CD4-positive, alpha-beta T cell treated with Interleukin-17A for 4 hours (primary cell): Measurements from ENCODE around the gene MARCHF9.
A peak's percentile ranks its signal among the peaks of the same experiment; 100 is the strongest.

Experiments
- DNase-seq: peaks from one replicate; pipeline ENCODE4 v3.0.0-alpha.2; 2020; ENCODE audit warnings: mixed read lengths

The MARCHF9 gene

DNA sequence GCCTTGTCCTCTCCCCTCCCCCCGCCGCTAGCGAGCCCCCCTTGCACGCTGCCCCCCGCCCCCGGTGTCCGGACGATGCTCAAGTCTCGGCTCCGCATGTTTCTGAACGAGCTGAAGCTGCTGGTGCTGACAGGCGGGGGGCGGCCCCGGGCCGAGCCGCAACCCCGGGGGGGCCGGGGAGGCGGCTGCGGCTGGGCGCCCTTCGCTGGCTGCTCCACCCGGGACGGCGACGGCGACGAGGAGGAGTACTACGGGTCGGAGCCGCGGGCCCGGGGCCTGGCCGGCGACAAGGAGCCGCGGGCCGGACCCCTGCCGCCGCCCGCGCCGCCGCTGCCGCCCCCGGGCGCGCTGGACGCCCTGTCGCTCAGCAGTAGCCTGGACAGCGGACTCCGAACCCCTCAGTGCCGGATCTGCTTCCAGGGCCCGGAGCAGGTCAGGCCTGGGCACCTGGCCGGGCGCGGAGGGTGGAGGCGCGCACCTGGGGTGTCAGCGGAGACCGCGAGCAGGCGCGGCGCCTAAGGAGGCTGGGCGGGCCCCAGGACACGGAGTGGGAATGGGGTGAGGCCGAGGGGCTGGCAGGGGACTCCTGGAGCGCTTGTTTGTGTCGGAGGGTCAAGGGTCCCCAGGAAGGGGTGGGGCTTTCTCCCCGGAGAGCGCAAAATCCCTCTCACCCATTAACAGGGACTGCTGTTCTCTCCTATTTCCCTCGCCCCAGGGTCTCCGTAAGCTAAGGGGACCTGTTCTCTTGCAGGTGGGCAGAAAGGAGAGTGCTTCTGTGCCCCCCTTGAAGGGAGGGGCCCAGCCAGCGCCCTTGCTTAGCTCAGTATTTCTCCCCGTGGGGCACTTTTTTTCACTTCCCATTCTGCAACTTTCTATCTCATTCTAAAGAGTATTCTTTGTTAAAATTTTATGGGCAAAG lies 810 bp downstream of the MARCHF9 start:
- peak; percentile 56 for DNase-seq

- DNase-seq = peak; percentile 79
Measured at GRCh38 chr12:57756406-57757341, 1.8 kb downstream of the MARCHF9 start.

DNA sequence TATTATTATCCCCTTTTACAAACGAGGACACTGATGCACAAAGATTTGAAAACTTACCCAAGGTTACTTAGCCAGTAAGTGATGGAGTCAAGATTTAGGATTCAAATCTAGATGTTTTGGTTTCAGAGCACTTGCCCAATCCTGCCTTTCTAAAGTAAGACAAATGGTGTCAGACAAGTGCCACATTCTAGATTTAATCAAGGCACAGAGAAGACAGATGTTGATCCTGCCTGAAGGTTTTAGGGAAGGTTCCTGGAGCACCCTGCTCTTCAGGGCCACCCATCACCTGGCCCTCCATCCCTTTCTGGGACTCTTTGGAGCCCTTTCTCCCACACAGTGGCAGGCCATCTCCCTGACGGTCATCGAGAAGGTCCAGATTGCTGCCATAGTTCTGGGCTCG lies 2.9 kb downstream of the MARCHF9 start:
- DNase-seq = no peak

- DNase-seq = no peak
Measured at GRCh38 chr12:57758552-57759359, 3.9 kb downstream of the MARCHF9 start.

- DNase-seq = peak; percentile 62
Measured at GRCh38 chr12:57759360-57759980, 4.6 kb downstream of the MARCHF9 start.

DNA sequence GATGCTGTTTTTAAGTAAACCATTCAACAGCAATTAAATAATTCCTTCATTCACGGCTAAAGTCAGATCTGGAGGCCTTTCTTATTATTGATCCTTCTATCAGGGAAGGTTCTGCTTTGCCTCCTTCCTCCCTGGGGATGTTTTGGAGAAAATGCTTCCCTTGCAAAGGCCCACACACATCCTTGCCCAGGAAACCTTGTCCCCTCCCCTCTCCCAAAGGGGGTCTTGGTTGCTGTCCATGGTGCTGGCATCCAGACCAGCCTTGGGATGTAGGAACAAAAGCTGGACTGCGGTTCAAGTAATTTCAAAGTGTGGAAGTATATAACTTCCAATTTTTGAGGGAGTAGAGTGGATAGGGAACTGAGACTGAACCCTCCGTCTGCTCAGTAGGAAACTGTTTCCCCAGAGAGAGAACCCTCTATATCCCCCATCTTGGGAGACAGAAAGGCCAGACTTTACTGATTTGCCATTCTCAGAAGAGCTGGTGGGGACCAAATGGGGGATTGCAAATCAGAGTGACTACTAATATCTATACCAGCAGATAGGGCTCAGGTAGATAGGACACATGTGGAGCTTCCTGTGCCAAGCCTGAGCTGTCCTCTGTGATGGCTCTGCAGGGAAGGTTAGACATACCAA lies 5.6 kb downstream of the MARCHF9 start:
- no peak for DNase-seq

DNA sequence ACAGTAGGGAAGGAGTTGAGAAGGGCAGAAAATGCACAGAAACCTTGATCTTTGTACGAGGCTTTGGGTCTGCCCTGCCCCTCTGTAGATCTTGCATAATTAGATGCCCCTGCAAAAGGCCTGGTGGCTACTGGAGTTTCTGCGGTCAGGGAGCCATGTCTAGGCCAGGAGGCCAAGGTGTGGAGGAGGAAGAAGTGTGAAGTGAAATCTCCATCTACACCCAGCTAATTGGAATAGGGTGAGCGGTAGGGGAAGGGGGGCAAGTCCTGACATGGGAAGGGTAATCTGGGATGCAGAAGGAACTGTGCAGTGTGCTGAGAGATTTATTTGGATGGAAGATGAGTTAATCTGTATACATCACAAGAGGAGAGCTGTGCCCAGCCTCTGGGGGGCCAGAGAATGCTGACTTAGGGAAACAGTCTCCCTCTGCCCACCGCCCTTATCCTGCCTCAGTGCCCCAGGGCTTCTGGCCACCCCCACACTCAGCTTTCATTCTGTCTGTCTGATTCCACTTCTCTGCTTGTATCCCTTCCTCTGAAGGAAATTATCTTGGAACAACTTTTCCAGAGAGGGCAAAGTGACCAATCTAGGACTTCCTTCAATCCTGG lies 6.6 kb downstream of the MARCHF9 start:
- DNase-seq = no peak

GRCh38 chr12:57762463-57762862 lies 7.6 kb downstream of the MARCHF9 start:
- no peak for DNase-seq

DNA sequence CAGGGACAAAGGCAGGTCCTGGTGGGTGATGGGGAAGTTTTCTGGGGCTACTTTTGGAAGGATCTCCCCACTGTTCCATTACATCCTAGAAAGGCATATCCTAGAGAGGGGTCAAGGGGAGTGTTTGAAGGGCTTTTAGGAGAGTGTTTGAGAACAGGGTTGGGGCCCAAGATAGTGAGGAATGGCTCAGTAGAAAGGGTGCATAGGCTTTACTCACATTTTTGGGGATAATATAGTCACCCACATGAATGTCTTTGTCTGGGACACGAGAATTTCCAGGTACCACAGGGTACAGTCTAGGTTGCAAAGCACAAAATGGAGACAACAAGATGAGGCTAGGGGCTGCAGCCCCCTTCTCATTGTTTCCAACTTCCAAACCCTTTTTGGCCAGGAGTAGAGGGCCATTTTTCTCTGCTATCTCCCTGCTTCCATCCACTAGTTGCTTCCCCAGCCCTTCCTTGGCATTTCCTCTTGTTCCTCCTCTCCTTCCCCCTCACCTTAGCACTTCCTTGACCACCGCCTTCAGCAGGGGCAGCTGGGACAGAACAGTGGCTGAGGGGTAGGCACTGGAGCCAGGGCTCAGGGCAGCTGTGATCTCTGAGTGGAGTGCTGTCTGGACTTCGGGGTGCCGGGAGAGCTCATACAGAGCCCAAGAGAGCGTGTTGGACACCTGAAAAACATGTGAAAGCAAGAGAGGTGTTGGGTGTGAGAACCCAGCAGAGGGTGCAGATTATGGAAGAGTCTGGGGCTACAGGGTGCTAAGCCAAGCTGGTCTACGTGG lies 9.2 kb downstream of the MARCHF9 start:
- no peak for DNase-seq

DNA sequence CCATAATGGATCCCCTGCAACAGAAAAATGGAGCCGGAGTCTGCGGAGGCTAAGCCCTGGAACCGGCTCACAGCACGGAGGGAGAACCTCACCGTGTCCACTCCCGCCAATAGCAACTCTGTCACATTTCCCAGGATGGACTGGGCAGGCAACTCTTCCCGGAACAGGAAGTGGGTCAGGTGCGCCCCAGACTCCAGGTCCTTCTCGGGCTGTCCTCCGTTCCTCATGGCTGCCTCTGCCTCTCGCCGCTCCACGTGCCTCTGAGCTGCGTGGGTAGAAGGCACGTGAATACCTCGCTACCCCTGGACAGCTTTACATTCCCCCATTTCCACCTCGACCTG lies 9.7 kb downstream of the MARCHF9 start:
- no peak for DNase-seq

GRCh38 chr12:57765003-57765697 lies 10.2 kb downstream of the MARCHF9 start:
- peak; percentile 72 for DNase-seq

DNA sequence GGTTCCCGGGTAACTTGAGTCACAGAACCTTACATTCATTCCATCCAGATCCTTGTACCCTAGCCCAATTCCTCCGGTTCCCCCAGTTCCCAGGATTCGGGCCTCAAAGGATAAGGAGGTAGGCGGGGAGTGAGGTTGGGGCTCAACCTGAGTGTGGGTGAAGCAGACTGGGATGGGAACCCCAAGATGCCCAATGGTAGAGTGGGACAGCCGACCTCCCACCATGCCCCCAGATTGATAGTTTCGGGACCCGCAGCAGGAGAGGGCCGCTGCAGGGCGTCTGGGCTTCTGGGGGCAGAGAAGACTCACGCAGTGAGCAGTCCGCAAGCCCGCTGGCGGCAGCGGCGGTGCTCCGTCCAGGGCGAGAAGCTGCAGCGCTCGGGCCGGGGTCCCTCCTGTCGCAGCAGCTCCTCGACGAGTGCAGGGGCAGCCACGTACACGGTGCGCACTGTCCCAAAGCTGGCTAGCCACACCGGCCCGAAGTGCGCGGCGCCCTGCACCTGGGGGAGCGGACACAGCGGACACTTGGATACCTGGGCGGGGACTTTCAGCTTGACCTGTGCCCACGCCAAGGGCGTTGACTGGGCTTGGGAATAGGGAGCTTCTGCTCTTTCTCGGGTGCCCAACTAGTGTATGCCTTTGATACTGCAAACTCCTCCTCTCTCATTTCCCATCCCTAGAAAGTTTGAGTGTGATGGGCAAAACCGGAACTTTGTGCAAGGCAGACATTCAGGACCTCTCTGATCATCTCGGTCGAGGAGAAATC lies 11.0 kb downstream of the MARCHF9 start:
- DNase-seq = no peak

DNA sequence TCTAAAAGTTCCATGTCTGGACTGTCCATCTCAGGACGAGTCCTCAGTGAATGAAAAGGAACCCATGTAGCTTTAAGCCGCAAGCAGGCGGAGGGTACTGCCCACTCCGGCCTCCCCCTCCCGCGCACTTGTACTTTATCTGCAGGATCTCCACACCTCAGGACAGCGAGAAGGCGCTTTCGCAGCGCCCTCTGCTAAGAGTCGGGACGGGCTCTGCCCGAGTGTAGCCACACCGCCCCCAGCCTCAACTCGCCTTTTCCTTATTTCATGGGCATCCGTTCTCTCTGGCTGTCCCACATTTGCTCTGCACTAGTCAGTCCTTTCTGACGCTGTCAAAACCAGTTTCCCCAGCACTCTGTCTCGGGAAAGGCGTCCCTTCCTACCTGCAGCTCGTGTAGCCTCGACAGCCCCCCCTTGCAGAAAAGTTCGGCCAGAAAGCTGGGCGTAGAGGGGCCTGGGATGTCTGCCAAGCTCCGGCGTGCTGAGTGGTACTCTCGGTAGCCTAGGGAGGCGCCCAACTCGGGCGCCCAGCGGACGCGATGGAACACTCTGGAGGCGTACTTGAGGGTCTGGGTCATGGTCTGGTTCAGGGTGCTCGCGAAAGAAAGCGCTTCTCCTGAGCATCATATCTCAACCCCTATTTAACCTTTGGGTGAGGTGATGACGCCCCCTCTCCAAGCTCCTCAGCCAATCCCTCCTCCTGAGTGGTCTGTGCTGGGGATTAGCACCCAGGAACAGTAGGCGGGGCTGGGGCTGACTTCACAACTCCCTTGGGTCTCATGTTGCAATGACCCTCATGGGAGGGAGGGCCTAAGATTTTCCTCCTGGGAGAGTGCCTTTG lies 11.8 kb downstream of the MARCHF9 start, which contains the start of gene CYP27B1:
CYP27B1 (minus strand) TSS at position 615 of the 841 bp plus-strand sequence; CDS start at position 578, 37 bp downstream.
- no peak for DNase-seq

DNA sequence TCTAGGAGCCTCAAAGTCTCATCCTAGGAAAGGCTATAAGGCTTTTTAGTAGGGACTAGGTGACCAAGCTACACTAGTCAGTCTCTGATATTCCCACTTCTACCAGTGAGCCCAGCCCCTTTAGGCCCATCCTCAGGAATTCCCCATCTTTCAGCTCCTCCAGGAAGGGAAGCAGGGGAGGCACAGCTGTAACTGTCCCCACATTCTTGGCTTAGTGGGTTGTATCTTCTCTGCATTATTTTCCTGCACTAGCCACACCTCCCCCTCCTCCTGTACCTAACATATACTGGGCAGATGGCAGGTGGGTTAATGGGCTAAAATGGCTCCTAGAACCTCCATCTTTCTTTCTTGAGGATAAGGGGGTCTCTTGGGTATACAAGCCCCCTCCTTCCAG lies 12.4 kb downstream of the MARCHF9 start:
- no peak for DNase-seq

DNA sequence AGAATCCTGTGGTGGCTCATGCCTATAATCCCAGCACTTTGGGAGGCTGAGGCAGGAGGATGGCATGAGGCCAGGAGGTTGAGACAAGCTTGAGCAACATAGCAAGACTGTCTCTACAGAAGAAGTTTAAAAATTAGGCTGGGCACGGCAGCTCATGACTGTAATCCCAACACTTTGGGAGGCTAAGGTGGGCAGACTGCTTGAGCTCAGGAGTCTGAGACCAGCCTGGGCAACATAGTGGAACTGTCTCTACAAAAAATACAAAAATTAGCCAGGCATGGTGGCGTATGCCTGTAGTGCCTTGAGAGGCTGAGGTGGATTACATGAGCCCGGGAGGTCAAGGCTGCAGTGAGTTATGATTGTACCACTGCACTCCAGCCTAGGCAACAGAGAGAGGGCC lies 13.0 kb downstream of the MARCHF9 start:
- no peak for DNase-seq

- DNase-seq = no peak
Measured at GRCh38 chr12:57769594-57769993, 14.7 kb downstream of the MARCHF9 start.

DNA sequence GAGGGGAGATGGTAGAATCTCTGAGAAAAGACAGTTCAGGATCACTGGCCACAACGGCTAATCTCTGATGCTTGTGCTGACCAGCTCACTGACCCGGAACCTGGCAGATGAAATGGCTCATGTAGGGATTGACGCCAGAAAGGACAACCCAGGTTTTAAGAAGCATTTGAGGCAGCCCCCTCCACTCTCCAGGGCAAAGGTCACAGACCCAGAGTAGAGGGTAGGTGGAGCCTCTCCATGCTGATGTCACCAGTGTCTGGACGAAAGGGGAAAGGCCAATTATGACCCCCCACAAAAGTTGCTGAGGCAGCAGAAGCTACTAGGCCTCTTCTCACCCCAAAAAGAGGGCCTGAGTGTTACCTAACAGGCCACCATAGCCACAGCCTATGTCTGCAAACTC lies 15.8 kb downstream of the MARCHF9 start:
- no peak for DNase-seq

DNA sequence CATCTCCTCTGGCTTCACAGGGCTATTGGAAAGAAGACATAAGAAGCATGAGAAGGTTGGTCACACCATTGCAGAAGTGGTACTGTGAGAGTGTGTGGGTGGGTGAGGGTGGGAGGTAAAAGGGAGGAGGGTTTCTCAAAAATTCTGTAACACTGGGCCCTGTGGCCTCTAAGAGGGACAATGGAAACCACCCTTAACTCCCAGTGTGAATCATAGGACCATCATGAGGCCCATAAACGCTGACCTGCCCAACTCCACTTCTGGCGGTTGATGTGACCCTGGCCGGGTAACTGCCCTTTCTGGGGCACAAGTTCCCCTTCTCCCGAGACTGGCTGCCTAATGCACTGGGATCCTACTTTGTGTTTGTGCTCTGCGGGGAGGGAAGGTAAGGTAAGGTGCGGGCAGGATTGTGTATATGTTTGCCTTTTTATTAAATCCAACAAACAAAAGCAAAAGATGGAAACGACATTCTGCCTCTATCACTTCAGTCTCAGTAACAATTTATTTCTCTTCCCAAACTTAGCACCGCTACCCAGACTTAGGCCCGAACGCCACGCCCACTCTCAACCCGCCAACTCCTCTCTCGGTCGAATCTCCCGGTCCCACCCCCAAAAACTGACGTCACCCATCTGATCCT lies 16.5 kb downstream of the MARCHF9 start:
- DNase-seq = peak; percentile 91
